Pancreas (tissue), 10 donors: ENCODE measurements around the gene RBMS1. TPM values are rescaled to one million over a fixed set of nuclear protein-coding genes. Genes with fewer than 3 reads are reported as not detected.

Experiments used
- ATAC-seq, 4 donors: fragments of 200-7000 bp; cut with Tn5 transposase; one replicate each; pipeline versions ENCODE4 v1.8.0 to v1.9.1; 2020; ENCODE audit warnings: mild to moderate bottlenecking in 4 of 4, moderate library complexity in 4 of 4
- DNase-seq, 6 donors: peaks; one replicate each; pipeline ENCODE4 v3.0.0-alpha.2; 2020
- FAIRE-seq: peaks from 2 replicates; lab custom pipeline; 2012; peaks lifted over from hg19 to GRCh38; lab: Jason Lieb, UNC
- H3K27ac ChIP-seq, 4 donors: fragments of 200-600 bp; sonication (generic); 1 replicate in 3 of 4; 2 replicates in 1 of 4; pipeline versions ENCODE4 v1.5.0 to v1.8.0; 2020
- H3K27me3 ChIP-seq, 4 donors: fragments of 200-600 bp; one replicate each; pipeline ENCODE4 v1.8.0; 2021
- H3K36me3 ChIP-seq, 3 donors: fragments of 200-600 bp; sonication (generic) in 1 of 3; one replicate each; pipeline versions ENCODE4 v1.5.0 to v1.8.0; 2020 to 2021
- H3K4me1 ChIP-seq, 3 donors: fragments of 200-600 bp; one replicate each; pipeline ENCODE4 v1.8.0; 2021
- H3K4me3 ChIP-seq, 4 donors: fragments of 200-600 bp; sonication (generic) in 2 of 4; one replicate each; pipeline versions ENCODE4 v1.5.0 to v1.8.0; 2020 to 2021
- H3K9me3 ChIP-seq, 4 donors: fragments of 200-600 bp; one replicate each; pipeline ENCODE4 v1.8.0; 2021
- WGBS, 2 donors: extraction: QIAGEN DNeasy Blood & Tissue Kit; methylation state at CpG; one replicate each; pipeline ENCODE4 v1.1.7; 2013; 5-methylcytosine and 5-hydroxymethylcytosine counted together
- intact Hi-C, 3 donors: fragments of 100-400 bp; cut with DNase I; formaldehyde crosslinking; loops; one replicate each; pipeline versions ENCODE4 v1.11.1 to v1.14.2; 2022
- polyA plus RNA-seq, 2 donors: library from polyadenylated mRNA; stranded (reverse); fragments of 200-250 nt; gene quantifications; one replicate each; pipeline ENCODE4 v1.2.3, GENCODE V29; 2013
- total RNA-seq, 6 donors: library from RNA; stranded (reverse); fragmentation: NEBNext Ultra II Directional in 4 of 6; extraction: Animal tissue kit (Norgen Biotek cat#: 25700) in 4 of 6; gene quantifications; one replicate each; pipeline versions ENCODE4 v1.2.1 to v1.2.4, GENCODE V29; 2021 to 2023
- TF ChIP-seq, protein P1 (sequence below), 4 donors: fragments of 200-600 bp; sonication (generic) in 3 of 4; IDR thresholded peaks; one replicate each; pipeline versions ENCODE4 v1.5.0 to v1.8.0; 2021; ENCODE audit warnings: antibody characterized with exemption in 4 of 4
- donor health status: healthy with polysubstance abuse.
- donor health status: DM: no; HTN: no; CAD: no; lungs with moderate emphysema.
- donor health status: DM: no; HTN: no; CAD: no.
- donor health status: control.
- donor health status: control.
- donor health status: Bipolar disorder and iron deficiency.
- donor health status: DM: yes; HTN: yes; CAD: no.
- donor health status: DM: no; HTN: no; CAD: no.
- donor health status: DM: no; HTN: no; CAD: no.
- donor health status: DM: yes; HTN: yes; CAD: no.

Gene RBMS1
- total and polyA plus RNA-seq, 8 donors, result 6.3 to 26.1 (median 8.7) TPM

DNA sequence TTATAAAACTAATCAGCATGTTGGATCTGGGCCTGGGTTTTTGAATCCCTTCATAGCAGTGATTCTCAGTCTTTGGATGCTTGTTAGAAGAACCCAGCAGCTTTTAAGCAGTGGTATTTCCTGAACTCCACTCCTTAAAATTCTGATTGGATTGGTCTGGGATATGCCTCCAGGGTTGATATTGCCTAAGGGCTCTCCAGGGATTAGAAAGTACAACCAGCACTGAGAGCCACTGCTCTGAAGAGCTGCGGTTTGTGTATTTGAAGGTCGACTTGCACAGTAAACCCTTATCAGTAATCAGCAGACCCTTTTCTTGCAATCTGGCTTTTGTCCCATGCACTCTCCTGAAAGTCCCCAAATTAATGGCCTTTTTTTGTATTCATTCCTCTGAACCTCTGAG, 17.0 kb upstream of the RBMS1 start:
- no peak for FAIRE-seq
- H3K4me3 ChIP-seq, result no peak overlapping the region
- H3K4me1 ChIP-seq, result no peaks in the 10 kb centered on the region
- intact Hi-C loops, result no loop called here
- 47 to 50% methylated on average over 2 of the region's 2 CpGs for WGBS, 2 donors
- TF ChIP-seq, protein P1, sequence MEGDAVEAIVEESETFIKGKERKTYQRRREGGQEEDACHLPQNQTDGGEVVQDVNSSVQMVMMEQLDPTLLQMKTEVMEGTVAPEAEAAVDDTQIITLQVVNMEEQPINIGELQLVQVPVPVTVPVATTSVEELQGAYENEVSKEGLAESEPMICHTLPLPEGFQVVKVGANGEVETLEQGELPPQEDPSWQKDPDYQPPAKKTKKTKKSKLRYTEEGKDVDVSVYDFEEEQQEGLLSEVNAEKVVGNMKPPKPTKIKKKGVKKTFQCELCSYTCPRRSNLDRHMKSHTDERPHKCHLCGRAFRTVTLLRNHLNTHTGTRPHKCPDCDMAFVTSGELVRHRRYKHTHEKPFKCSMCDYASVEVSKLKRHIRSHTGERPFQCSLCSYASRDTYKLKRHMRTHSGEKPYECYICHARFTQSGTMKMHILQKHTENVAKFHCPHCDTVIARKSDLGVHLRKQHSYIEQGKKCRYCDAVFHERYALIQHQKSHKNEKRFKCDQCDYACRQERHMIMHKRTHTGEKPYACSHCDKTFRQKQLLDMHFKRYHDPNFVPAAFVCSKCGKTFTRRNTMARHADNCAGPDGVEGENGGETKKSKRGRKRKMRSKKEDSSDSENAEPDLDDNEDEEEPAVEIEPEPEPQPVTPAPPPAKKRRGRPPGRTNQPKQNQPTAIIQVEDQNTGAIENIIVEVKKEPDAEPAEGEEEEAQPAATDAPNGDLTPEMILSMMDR (IDR thresholded peaks at IDR 0.05), result no peak
- H3K27ac ChIP-seq, result no peak overlapping the region
- no peak for DNase-seq
- H3K27me3 ChIP-seq, result no peaks in the 10 kb centered on the region
- H3K9me3 ChIP-seq, result no peaks in the 10 kb centered on the region
- no peaks in the 10 kb centered on the region for H3K36me3 ChIP-seq
- peak in 1 of 4 donors; percentile 22 for ATAC-seq

DNA sequence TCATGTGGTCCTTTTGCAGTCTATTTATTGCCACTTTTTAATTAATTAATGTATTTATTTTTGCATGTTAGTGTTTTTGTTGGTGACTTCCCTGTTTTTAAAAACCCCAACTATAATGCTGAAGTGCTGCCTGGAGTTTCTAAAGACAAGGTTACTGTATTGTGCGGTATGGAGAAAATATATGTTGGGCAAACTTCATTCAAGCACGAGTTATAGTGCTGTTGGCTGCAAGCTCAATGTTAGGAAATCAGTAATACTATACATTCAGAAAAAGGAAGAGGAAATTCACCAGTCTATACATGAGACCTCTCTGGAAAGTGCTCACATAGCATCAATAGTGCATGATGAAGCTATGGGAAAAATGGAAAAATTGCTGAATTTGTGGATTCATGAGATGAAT, 15.4 kb upstream of the RBMS1 start:
- no peak for ATAC-seq
- 75 to 97% methylated on average over 2 of the region's 2 CpGs for WGBS, 2 donors
- intact Hi-C loops, result no loop called here
- Histone ChIP-seq H3K4me3 (no peak overlapping the region), H3K27me3 (no peaks in the 10 kb centered on the region), H3K27ac (no peak overlapping the region), H3K9me3 (no peaks in the 10 kb centered on the region), H3K4me1 (no peaks in the 10 kb centered on the region), H3K36me3 (no peaks in the 10 kb centered on the region)
- no peak for FAIRE-seq
- TF ChIP-seq, protein P1 (IDR thresholded peaks at IDR 0.05), result no peak
- no peak for DNase-seq

DNA sequence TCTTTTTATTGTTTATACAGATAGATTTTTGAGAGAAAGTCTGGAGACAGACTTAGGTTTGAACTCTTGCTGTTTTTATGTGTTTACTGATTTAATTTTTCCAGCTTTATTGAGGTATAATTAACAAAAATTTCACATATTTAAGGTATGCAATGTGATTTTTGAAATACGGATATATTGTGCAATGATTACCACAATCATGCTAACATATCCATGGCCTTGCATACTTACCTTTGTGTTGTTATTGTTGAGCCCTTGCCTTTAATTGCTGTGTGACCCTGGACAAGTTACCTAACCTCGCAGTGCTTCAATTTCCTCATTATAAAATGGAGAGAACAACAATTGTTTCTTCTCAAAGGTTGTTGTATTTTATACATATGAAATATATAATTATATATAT, 13.9 kb upstream of the RBMS1 start:
- no peaks in the 10 kb centered on the region for H3K4me1 ChIP-seq
- WGBS, 2 donors, result 49 to 83% methylated on average over 2 of the region's 2 CpGs
- H3K27ac ChIP-seq, result no peak overlapping the region
- H3K9me3 ChIP-seq, result no peaks in the 10 kb centered on the region
- TF ChIP-seq, protein P1 (IDR thresholded peaks at IDR 0.05), result no peak
- ATAC-seq, result no peak
- no peak for FAIRE-seq
- intact Hi-C loops, result no loop called here
- H3K27me3 ChIP-seq, result no peaks in the 10 kb centered on the region
- no peak overlapping the region for H3K4me3 ChIP-seq
- no peak for DNase-seq
- H3K36me3 ChIP-seq, result no peaks in the 10 kb centered on the region

- TF ChIP-seq, protein P1 (IDR thresholded peaks at IDR 0.05), result no peak
- 84 to 89% methylated on average over 3 of the region's 3 CpGs for WGBS, 2 donors
- FAIRE-seq (no peak), ATAC-seq (no peak), DNase-seq (no peak)
- H3K9me3 ChIP-seq, result no peaks in the 10 kb centered on the region
- no peaks in the 10 kb centered on the region for H3K4me1 ChIP-seq
- H3K36me3 ChIP-seq, result no peaks in the 10 kb centered on the region
- H3K4me3 ChIP-seq, result no peak overlapping the region
- H3K27ac ChIP-seq, result no peak overlapping the region
- no peaks in the 10 kb centered on the region for H3K27me3 ChIP-seq
- intact Hi-C loops, result no loop called here
Observed at GRCh38 chr2:160507046-160507407, 13.4 kb upstream of the RBMS1 start.

- H3K27ac ChIP-seq, result no peak overlapping the region
- no peak for DNase-seq
- no peaks in the 10 kb centered on the region for H3K36me3 ChIP-seq
- 80 to 85% methylated on average over 9 of the region's 9 CpGs for WGBS, 2 donors
- H3K4me3 ChIP-seq, result no peak overlapping the region
- no peak for FAIRE-seq
- no peaks in the 10 kb centered on the region for H3K4me1 ChIP-seq
- no peaks in the 10 kb centered on the region for H3K27me3 ChIP-seq
- TF ChIP-seq, protein P1 (IDR thresholded peaks at IDR 0.05), result no peak
- H3K9me3 ChIP-seq, result no peaks in the 10 kb centered on the region
- ATAC-seq, result no peak
- intact Hi-C loops, result no loop called here
Observed at GRCh38 chr2:160506371-160507045, 12.9 kb upstream of the RBMS1 start.
